HCT116 (cell line): ENCODE measurements around the gene CCDC192. TPM values are rescaled to one million over a fixed set of nuclear protein-coding genes. Genes with fewer than 3 reads are reported as not detected.

Experiments used
- CBX3 ChIP-seq: IDR thresholded peaks from 2 replicates; pipeline ENCODE4 v1.6.1; 2012; ENCODE audit warnings: low read depth
- ELF1 ChIP-seq: IDR thresholded peaks from 2 replicates; pipeline ENCODE4 v1.6.1; 2012; ENCODE audit warnings: low read depth, borderline replicate concordance
- EZH2phosphoT487 ChIP-seq: fragments of 200-600 bp; IDR thresholded peaks from 2 replicates; pipeline ENCODE4 v1.6.1; 2018; ENCODE audit warnings: antibody characterized with exemption, borderline replicate concordance
- FOSL1 ChIP-seq: IDR thresholded peaks from 2 replicates; pipeline ENCODE4 v1.6.1; 2012; ENCODE audit warnings: low read depth
- MAX ChIP-seq: IDR thresholded peaks from 2 replicates; pipeline ENCODE4 v1.6.1; 2012
- POLR2A ChIP-seq: IDR thresholded peaks from 2 replicates; pipeline ENCODE4 v1.7.0; 2011; ENCODE audit warnings: borderline replicate concordance; ENCODE audit not compliant: insufficient read depth, insufficient read length; ENCODE audit errors: extremely low read depth
- POLR2AphosphoS5 ChIP-seq: IDR thresholded peaks from 2 replicates; pipeline ENCODE4 v1.6.1; 2011; ENCODE audit warnings: mild to moderate bottlenecking, low read depth, low read length, moderate library complexity
- SRF ChIP-seq: IDR thresholded peaks from 2 replicates; pipeline ENCODE4 v1.6.1; 2012; ENCODE audit warnings: low read depth
- ZBTB33 ChIP-seq: IDR thresholded peaks from 2 replicates; pipeline ENCODE4 v1.6.1; 2011; ENCODE audit warnings: mild to moderate bottlenecking, low read length, moderate library complexity; ENCODE audit not compliant: insufficient replicate concordance; ENCODE audit errors: extremely low read depth
- total RNA-seq: library from RNA; stranded (reverse); gene quantifications from one replicate; pipeline ENCODE4 v1.2.1, GENCODE V29; 2021; ENCODE audit not compliant: unreplicated experiment
- TF ChIP-seq, protein P1 (sequence below), 3 experiments: fragments of 200-600 bp in 1 of 3; sonication (generic) in 1 of 3; IDR thresholded peaks in 2 of 3; conservative IDR thresholded peaks in 1 of 3; 2 replicates each; pipeline ENCODE4 v1.5.1; 2012 to 2017; ENCODE audit warnings: low read depth in 2 of 3, low read length in 2 of 3, antibody characterized with exemption in 1 of 3, borderline replicate concordance in 1 of 3, control low read depth in 1 of 3, mild to moderate bottlenecking in 1 of 3, mixed read lengths in 1 of 3, mixed run types in 1 of 3, moderate library complexity in 1 of 3; ENCODE audit not compliant: insufficient read depth in 1 of 3
- TF ChIP-seq, protein P2 (sequence below): IDR thresholded peaks from 2 replicates; pipeline ENCODE4 v1.6.1; 2012

Gene CCDC192
- total RNA-seq, 1 experiment from 2014 or later = not detected

DNA sequence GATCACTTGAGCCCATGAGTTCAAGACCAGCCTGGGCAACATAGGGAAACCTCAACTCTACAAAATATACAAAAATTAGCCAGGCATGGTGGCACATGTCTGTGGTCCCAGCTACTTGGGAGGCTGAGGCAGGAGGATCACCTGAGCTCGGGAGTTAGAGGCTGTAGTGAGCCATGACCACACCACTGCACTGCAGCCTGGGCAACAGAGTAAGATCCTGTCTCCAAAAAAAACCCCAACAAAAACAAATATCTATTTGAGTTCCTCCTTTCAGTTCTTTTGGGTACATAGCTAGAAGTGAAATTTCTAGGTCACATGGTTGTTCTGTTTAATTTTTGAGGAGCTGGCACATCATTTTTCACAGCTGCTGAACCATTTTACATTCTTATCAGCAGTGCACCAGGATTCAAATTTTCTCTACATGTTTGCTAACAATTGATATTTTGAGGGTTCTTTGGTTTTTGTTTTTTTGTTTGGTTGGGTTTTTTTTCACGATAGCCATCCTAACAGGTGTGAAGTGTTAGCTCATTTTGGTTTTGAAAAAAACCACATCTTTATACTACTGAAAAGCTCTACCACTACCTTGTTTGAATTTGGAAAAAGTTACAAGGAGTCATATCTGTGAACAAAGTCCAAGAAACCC, 203.5 kb downstream of the CCDC192 start (continued):
- TF ChIP-seq, protein P1, sequence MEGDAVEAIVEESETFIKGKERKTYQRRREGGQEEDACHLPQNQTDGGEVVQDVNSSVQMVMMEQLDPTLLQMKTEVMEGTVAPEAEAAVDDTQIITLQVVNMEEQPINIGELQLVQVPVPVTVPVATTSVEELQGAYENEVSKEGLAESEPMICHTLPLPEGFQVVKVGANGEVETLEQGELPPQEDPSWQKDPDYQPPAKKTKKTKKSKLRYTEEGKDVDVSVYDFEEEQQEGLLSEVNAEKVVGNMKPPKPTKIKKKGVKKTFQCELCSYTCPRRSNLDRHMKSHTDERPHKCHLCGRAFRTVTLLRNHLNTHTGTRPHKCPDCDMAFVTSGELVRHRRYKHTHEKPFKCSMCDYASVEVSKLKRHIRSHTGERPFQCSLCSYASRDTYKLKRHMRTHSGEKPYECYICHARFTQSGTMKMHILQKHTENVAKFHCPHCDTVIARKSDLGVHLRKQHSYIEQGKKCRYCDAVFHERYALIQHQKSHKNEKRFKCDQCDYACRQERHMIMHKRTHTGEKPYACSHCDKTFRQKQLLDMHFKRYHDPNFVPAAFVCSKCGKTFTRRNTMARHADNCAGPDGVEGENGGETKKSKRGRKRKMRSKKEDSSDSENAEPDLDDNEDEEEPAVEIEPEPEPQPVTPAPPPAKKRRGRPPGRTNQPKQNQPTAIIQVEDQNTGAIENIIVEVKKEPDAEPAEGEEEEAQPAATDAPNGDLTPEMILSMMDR (IDR thresholded peaks at IDR 0.05 in 2 of 3, conservative IDR thresholded peaks at IDR 0.05 in 1 of 3; ENCODE audit: borderline replicate concordance in 1 of 3, insufficient read depth in 1 of 3, low read depth in 2 of 3, low read length in 2 of 3) = no peak
- TF ChIP-seq POLR2A (no peak), FOSL1 (no peak), POLR2AphosphoS5 (no peak), ELF1 (no peak), SRF (no peak), CBX3 (no peak), EZH2phosphoT487 (no peak), MAX (no peak), ZBTB33 (no peak)
- TF ChIP-seq, protein P2, sequence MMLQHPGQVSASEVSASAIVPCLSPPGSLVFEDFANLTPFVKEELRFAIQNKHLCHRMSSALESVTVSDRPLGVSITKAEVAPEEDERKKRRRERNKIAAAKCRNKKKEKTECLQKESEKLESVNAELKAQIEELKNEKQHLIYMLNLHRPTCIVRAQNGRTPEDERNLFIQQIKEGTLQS = no peak
